GM19438 (cell line): Measurements from ENCODE around the gene CKM.
"Not testable (repeated sequence)": the region's sequence is repeated elsewhere in the genome, so short reads cannot be mapped to it uniquely, and the experiment has no call there.

Experiments
- ATAC-seq: cut with Tn5 transposase; IDR thresholded peaks from one replicate; pipeline ENCODE4 v1.9.1; 2021; ENCODE audit warnings: low read depth; ENCODE audit not compliant: unreplicated experiment

Gene CKM

DNA sequence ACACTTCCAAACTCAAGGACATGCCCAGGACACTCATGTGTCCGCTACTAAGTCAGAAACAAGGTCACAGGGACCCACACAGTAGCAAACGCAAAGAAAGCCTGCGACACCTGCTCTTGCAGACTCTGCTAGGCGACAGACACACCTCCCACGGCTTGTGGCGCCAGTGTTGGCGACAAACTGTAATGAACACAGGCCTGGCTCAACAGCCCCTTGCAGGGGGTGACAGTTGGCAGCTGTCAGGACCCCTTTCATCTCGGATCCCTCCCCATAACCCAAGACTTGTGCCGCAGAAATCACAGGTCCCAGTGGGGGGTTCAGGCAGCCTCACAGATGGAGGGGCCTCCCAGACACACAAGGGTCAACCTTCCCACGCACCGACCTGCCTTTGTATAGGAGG, 364 bp downstream of the CKM start:
- ATAC-seq = no peak

DNA sequence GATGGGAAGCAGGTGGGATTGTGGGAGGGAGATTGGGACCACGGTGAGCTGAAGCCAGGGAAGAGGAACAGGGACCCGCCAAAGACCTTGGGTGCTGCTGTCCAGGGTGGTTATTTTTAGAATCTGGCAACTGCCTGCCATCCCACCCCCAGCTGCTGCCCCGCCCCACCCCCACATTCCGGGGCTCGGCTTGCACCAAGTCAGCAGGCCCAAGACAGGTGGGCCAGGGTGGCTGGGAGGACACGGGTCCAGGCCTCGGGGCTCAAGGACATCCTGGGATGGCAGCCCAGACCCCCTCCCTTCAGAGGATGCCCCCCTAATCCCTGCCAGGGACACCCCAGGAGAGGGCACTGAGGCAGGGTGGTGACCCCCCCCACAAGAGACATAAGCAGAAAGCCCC, 827 bp downstream of the CKM start:
- no peak for ATAC-seq

DNA sequence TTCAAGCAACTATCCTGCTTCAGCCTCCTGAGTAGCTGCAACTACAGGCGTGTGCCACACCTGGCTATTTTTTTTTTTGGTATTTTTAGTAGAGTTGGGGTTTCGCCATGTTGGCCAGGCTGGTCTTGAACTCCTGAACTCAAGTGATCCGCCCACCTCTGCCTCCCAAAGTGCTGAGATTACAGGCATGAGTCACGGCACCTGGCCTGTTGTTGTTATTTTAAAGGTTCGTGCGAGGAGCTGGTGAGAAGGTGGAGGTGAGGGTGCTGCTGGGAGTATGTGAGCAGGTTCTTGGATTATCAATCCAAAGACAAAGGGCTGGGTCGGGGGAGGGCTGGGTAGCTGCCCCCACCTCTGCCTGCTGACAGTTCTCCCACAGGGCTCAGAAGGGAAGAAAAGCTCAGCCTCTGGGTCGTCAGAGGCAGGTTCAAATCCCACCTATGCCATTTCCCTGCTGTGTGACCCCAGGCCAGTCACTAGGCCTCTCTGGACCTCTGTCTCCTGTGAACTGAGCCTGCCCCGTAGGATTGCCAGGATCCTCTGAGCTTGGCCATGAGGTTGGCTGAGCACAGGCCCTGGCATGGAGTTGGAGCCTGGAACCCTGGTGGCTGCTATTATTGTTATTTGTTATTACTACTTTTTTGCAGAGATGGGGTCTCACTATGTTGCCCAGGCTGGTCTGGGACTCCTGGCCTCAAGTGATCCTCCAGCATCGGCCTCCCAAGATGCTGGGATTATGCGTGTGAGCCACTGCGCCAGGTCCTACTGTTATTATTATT, 1.5 kb downstream of the CKM start:
- ATAC-seq = no peak

DNA sequence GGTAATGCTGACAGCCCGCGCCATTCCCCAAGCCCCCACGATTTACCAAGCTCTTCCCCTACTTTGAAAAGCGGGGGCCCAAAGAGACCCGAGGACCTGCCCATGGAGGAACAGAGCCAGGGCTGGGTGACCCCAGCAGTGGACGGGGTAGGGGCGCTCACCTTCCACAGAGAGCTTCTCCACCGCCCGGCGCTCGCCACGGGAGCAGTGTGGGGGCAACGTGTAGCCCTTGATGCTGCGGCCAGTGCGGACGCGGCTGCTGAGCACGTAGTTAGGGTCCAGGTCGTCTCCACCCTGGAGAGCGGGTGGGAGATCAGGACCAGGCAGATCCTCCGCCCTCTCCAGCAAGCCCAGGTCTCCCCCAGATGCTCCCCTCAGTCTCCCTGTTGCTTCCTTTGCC, 7.4 kb downstream of the CKM start:
- no peak for ATAC-seq

DNA sequence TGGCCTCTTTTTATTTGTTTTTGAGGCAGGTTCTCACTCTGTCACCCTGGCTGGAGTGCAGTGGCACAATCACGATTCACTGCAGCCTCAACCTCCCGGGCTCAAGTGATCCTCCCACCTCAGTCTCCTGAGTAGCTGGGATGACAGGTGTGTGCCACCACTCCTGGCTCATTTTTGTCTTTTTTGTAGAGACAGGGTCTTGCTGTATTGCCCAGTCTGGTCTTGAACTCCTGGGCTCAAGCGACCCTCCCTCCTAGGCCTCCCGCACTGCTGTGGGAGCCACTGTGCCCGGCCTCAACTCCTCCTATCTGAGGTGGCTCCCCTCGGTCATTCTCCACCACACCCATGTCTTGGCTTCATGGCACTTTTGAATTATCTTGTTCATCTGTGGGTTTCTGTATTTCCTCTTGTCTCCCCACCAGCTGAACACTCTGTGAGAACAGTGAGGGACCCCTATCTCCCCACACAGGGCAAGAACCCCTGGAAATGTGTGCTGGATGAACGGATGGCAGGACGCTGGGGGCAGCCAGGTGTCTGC, 7.9 kb downstream of the CKM start:
- no peak for ATAC-seq

DNA sequence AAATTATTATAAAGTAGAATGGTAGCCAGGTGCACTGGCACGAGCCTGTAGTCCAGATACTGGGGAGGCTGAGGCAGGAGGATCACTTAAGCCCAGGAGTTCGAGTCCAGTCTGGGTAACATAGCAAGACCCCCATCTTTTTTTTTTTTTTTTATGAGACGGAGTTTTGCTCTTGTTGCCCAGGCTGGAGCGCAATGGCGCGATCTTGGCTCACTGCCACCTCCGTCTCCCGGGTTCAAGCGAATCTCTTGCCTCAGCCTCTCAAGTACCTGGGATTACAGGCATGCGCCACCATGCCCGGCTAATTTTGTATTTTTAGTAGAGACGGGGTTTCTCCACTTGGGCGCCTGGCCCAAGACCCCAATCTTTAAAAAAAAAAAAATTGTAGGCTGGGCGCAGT, 10.4 kb downstream of the CKM start:
- not testable (repeated sequence) for ATAC-seq

DNA sequence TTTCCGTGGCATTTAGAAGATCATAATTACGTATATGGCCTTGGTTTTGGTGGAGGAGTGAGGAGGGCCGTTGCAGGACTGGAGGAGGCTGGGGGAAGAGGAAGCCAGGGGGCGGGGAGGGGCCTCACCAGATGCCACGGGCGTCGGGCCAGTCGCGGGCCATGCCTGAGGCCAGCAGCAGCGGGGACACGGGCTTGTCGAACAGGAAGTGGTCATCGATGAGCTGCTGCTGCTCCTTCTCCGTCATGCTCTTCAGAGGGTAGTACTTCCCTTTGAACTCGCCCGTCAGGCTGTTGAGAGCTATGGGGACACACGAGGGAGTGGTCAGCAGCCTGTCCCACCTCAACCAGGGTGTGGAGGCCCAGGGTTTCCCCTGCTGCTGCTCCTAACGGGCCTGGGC, 11.1 kb downstream of the CKM start:
- ATAC-seq = no peak

DNA sequence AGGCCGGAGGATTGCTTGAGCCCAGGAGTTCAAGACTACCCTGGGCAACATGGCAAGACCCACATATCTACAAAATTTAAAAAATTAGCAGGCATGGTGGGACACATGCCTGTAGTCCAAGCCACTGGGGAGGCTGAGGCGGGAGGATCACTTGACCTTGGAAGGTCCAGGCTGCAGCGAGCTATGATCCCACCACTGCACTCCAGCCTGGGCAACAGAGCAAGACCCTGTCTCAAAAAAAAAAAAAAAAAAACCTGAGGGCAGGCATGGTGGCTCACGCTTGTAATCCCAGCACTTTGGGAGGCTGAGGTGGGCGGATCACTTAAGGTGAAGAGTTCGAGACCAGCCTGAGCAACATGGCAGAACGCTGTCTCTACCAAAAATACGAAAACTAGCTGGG, 13.4 kb downstream of the CKM start:
- ATAC-seq = not testable (repeated sequence)

DNA sequence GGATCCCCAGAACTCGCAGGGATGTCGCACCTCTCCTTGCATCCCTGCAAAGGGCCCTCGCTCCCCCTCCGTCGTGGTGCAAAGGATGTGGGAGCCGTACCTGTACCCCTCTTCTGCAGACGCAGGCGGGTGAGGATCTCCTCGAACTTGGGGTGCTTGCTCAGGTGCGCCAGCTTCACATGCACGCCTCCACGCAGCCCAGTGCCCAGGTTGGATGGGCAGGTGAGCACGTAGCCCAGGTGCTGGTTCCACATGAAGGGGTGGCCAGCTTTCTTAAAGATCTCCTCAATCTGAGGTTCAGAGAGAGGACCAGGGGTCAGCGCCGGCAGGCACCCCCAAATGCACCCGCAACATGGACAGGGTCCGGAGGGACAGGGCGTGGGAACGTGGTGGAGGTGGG, 15.3 kb downstream of the CKM start:
- no peak for ATAC-seq

DNA sequence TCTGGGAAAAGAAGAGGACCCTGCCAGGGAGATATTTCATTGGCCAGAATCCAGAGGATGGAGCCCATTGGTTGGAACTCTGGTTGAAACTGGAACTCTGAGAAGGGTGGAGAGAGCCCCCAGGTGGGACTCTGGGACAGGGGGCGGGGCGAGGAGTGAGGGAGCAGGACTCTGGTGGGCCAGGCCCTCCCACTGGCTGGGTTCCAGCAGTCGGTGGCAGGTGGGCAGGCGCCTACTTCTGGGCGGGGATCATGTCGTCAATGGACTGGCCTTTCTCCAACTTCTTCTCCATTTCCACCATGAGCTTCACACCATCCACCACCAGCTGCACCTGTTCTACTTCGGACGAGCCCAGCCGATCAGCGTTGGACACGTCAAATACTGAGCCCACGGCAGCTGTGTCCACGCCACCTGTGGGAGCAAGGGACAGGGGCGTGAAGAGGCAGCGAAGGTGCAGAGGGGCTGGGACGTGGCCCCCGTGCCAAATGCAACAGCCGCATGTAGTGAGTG, 16.1 kb downstream of the CKM start:
- ATAC-seq = no peak

DNA sequence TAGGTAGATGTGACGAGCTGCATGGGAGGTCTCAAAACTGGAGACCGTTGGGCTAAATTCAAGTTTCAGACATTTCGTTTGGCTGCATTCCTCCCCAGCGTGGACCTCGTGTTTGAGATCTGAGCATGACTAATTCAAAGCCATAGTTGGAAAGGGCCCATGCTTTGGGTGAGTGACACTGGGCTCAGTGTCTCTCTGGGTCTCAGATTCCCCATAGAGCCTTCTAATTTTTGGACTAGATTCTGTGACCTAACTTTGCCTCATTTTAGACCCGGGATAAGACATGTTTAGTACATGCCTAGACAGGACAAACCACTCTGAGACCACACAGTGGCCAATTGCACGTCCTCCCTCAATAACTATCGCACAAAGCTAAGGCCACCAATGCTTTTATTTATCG, 16.6 kb downstream of the CKM start:
- ATAC-seq = no peak

DNA sequence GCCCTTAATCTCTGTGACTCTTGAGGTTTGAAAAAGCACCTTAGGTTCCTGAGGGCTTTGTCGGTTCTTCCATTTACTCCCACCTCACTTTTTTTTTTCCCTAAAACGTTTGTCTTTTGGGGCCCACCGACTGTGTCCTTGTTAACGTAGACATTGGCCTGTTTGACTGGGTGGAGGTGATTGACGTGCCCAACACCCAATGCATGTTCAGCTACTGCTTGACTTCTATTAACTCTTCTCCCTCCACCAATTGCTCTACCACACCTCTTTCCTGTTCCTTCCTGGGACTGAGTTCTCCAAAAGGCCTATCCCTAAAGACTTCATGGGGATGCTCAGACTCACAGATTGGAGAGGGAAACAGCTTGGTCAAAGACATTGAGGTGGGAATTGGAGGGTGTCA, 17.3 kb downstream of the CKM start:
- no peak for ATAC-seq

DNA sequence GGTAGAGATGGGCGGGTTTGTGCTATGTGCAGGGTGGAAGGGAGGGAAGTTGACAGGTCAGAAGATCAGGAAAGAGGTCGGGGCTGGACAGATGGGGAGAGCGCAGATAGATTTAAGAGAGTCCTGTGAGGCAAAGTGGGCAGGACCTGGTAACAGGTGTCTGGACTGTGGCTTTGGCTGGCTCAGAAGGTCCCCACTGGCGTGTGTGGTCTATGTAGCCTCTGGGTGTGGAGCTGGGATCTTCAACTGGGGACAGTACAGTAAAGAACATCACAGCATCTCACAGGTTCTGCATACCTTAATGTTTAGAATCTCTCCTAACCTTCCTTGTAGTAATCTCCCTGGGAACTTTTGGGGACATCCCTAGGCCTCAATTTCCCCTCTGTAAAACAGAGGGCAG, 17.7 kb downstream of the CKM start:
- ATAC-seq = no peak

DNA sequence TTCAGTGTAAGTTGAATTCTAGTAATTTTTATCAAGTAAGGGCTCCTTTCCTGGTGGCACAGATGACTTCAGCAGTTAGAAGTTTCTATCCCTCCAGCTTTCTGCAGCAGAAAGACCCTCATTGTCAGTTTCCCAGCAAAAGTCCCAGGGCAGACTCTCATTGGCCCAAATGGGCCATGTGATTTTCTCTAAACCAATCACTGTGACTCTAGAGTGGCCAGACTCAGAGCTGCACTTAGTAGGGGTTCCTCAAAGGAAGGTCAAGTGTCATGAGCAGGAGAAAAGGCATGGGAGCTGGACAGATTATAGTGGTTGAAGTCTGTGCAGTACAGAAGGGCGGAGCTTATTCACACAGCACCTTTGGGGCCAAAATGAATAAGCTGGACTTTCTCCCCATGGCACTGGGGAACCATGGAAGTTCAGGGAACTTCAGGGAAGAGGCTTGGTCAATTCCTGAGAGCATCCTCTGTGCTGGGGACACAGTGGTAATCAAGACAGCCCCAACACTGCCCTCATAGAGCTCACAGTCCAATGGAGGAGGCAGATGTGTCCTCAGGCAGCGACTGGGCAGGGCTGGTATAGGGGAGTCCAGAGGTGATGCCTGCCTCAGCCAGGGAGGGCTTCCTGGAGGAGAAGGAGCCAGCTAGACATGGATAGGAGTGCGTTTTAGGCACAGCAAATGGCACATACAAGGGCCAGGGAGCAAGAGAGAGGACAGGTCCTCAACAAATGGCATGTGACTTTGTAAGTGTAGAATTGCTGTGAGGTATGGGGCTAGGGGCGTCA, 18.3 kb downstream of the CKM start:
- ATAC-seq = no peak

DNA sequence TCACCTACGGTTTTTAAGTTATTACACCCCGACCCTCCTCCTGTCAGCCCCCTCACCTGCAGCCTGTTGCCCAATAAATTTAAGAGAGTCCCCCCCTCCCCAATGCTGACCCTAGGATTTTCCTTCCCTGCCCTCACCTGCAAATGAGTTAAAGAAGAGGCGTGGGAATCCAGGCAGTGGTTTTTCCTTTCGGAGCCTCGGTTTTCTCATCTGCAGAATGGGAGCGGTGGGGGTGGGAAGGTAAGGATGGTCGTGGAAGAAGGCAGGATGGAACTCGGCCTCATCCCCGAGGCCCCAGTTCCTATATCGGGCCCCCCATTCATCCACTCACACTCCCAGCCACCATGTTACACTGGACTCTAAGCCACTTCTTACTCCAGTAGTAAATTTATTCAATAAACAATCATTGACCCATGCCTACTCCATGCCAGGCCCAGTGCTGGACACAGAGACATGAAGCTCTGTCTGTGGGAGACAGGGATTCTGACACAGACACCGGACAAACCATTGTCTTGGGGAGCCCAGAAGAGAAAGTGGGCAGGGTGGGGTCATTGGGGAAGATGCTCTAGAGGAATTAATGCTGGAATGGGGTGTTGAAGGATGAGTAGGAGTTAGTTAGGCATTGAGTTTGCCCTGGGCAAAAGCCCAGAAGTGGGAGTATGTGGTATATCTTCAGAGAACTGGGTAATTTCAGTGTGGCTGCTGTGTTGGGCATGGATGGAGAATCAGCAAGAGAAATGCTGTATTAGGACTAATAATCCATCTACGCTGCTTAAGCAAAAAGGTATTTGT, 19.2 kb downstream of the CKM start:
- ATAC-seq = no peak

DNA sequence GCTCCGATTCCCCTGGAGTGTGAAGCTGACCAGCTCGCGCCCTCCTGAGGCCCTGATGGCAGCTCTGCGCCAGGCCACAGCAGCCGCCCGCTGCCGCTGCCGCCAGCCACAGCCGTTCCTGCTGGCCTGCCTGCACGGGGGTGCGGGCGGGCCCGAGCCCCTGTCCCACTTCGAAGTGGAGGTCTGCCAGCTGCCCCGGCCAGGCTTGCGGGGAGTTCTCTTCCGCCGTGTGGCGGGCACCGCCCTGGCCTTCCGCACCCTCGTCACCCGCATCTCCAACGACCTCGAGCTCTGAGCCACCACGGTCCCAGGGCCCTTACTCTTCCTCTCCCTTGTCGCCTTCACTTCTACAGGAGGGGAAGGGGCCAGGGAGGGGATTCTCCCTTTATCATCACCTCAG, 20.3 kb downstream of the CKM start:
- no peak for ATAC-seq

DNA sequence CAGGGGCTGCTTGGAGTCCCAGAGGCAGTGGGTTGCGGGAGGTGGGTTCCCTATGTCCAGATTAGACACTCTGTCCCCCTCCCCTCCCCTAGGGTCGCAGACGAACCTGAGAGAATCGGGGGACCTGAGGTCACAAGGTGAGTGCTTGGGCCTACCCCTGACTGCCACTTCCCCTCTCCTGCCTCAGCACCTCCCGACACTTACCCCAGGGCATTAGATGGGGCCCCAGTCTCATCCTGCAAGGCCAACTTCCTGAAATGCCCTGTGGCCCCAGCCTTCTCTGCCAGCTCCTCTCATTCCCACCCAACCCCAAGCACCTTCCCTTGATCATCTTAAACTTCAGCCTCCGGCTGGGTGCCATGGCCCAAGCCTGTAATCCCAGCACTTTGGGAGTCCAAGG, 23.0 kb downstream of the CKM start:
- no peak for ATAC-seq

DNA sequence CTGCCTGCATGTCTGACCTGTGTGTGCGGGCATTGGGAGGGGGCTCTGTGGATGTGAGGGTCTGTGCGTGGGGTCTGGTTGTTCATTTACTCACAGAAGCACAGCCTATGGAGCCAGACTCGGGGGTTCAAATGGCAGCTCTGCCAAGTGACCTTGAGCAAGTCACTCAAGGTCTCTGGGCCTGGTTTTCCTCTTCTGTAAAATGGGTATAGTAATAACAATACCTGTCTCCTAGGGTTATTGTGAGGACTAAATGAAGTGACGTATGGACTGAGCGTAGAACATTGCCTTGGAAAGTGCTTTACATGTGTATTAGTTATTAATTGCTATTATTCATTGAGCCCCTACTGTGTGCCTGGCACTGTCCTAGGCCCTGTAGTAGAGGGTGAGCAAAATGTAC, 24.4 kb downstream of the CKM start:
- ATAC-seq = no peak

DNA sequence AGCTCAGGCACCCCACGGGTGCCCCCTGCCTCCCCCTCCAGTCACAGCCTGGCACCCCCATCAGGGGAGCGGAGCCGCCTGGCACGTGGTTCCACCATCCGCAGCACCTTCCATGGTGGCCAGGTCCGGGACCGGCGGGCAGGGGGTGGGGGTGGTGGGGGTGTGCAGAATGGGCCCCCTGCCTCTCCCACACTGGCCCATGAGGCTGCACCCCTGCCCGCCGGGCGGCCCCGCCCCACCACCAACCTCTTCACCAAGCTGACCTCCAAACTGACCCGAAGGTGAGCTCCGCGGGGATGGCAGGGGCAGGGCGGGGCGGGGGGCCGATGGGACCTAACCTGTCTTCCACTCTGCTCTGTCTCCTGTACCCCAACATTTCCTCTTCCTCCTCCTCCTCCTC, 25.0 kb downstream of the CKM start:
- ATAC-seq = no peak

DNA sequence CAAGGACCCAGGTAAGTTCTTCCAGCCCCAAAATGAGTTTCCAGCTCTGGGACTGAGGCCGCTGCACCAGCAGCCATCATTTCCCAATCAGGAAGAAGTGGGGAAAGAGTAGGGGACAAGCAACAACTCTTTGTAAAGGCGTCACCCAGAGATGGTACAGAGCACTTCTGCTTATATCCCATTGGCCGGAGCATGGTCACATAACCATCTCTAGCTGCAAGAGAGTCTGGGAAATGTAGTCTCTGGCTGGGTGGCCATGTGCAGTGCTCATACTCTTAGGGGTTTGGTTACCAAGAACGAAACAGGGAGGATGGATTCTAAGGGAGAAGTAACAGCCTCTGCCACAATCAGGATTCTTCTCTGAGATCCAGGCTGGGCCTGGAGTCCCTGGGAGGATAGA, 26.3 kb downstream of the CKM start:
- no peak for ATAC-seq

DNA sequence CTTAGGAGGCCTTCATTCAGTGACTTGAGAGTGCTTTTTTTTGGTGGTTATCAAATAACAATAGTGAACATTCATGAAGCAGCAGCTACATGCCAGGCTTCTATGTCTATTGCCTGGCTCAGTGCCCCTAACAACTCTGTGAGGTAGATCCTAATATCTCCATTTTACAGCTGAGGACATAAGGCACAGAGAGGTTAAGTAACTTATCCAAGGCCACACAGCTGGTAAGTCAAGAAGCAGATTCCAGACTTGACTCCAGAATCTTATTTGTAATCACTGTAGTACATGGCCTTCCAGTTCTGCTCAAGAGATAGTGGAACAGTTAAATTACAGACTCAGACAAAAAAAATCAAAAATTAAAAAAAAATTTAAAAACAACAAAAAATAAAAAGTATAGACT, 26.8 kb downstream of the CKM start:
- no peak for ATAC-seq
